ES-I3 (cell line): ENCODE measurements around the gene GBE1.

Experiments used
- H3K36me3 ChIP-seq: 2 replicates; pipeline ENCODE4 v1.6.1; 2013; ENCODE audit warnings: mild to moderate bottlenecking, low read length, control low read depth, moderate library complexity; ENCODE audit not compliant: insufficient read depth
- H3K4me1 ChIP-seq: 2 replicates; pipeline ENCODE4 v1.6.1; 2013; ENCODE audit warnings: mild to moderate bottlenecking, control low read depth, low read length; ENCODE audit not compliant: insufficient read depth
- H3K9ac ChIP-seq: 2 replicates; pipeline ENCODE4 v1.6.1; 2013; ENCODE audit warnings: low read depth, mild to moderate bottlenecking, low read length, moderate library complexity
- H3K9me3 ChIP-seq: 2 replicates; pipeline ENCODE4 v1.6.1; 2013; ENCODE audit warnings: mild to moderate bottlenecking, low read length, moderate library complexity; ENCODE audit not compliant: control insufficient read depth, insufficient read depth

Gene GBE1

GRCh38 chr3:81585937-81586336, 175.5 kb downstream of the GBE1 start:
- Histone ChIP-seq H3K9me3 (no peaks in the 10 kb centered on the region), H3K4me1 (no peaks in the 10 kb centered on the region), H3K36me3 (no peaks in the 10 kb centered on the region), H3K9ac (no peak overlapping the region)

- H3K36me3 ChIP-seq = no peaks in the 10 kb centered on the region
- H3K9me3 ChIP-seq = no peaks in the 10 kb centered on the region
- H3K4me1 ChIP-seq = 0 out of 2 replicates have a peak, but pooled peaks cover 4% of the 10 kb centered on the region
- H3K9ac ChIP-seq = no peak overlapping the region
Observed at GRCh38 chr3:81585056-81585455, 176.4 kb downstream of the GBE1 start.

DNA sequence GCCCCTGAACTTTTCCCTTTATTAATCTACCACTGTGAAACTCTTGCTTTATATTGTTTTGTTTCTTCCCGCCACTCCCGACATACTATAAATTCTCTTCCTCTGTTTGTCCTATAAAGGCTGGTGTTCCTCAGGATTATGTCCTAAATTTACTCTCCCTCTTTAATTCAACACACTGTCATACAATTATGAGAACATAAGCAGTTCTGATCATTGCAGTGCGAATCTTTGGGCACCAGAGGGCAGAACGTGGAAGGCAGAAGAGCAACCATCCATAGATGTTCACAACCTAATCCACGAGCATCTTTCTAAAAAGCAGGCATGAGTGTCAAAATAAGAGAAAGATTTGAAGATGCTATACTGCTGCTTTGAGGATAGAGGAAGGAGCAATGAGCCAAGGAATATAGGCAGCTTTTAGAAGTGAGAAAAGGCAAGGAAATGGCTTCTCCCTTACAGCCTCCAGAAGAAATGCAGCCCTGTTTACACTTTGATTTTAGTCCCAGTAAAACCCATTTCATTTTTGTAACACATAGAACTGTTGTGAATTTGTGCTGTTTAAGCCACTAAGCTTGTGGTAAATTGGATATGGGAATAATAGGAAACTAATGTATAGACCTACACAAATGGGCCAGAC, 179.4 kb downstream of the GBE1 start:
- Histone ChIP-seq H3K9ac (no peak overlapping the region), H3K9me3 (no peaks in the 10 kb centered on the region), H3K4me1 (peaks cover 8% of the 10 kb centered on the region; the same call in 1 of the 2 replicates), H3K36me3 (no peaks in the 10 kb centered on the region)

DNA sequence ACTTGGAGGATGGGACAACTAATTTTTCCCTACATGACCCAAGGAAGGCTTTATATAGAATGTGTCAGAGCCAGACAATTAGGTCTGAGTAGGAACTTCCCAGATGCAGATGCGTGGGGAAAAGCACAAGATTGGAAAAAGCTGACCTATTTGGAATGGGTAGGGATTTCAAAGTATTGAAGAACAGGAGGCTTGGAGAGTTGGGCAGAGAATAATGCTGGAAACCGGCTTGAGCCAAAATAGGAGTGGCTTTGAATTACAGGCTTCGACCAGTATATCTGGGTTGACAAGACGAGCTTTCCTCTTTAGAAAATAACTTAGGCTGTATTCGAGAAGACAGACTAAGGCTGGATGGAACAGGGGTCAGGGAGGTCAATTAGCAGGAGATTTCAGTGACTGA, 181.1 kb downstream of the GBE1 start:
- H3K4me1 ChIP-seq = peaks cover 8% of the 10 kb centered on the region; the same call in 1 of the 2 replicates
- H3K9ac ChIP-seq = no peak overlapping the region
- H3K36me3 ChIP-seq = no peaks in the 10 kb centered on the region
- no peaks in the 10 kb centered on the region for H3K9me3 ChIP-seq

DNA sequence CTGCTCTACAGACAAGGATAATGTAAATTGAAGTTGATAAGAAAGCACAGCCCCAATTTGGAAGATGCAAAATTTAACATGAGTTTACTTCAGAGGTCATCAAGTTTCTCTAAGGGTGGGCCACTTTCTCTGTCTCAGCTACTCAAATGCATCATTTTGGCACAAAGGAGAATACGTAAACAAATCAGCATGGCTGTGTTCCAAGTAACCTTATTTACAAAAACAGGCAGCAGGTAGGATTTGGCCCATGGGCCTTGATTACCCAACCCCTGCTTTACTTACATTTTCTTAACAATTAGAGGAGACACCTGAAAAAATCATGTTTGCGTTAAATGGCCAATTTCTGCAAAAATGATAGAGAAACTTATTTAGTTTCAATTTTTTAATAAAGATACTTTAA, 181.7 kb downstream of the GBE1 start:
- Histone ChIP-seq H3K9ac (no peak overlapping the region), H3K36me3 (no peaks in the 10 kb centered on the region), H3K9me3 (no peaks in the 10 kb centered on the region), H3K4me1 (peaks cover 8% of the 10 kb centered on the region; the same call in 1 of the 2 replicates)

DNA sequence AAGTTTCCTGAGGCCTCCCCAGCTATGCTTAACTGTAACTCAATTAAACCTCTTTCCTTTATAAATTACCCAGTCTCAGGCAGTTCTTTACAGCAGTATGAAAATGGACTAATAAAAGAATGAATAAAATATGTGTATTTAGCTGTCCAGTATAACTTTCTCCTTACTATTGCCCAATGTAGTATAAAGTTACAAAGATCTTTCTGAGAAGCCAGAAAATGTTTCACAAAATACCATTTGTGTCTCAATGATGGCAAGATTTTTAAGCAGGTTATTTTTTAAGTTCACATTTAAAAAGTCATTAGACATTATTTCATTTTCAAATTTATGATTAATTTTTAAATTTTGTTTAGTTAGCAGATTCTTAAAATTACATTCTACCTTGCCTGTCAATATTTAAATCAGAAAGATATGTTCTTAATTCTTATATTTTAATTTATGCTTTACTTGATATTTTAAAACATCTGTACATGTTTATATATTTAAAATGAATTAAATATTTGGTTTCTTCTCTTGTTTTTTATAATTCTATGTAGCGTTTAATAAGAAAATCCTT, 189.2 kb downstream of the GBE1 start:
- Histone ChIP-seq H3K9ac (no peak overlapping the region), H3K4me1 (no peaks in the 10 kb centered on the region), H3K9me3 (no peaks in the 10 kb centered on the region), H3K36me3 (no peaks in the 10 kb centered on the region)

DNA sequence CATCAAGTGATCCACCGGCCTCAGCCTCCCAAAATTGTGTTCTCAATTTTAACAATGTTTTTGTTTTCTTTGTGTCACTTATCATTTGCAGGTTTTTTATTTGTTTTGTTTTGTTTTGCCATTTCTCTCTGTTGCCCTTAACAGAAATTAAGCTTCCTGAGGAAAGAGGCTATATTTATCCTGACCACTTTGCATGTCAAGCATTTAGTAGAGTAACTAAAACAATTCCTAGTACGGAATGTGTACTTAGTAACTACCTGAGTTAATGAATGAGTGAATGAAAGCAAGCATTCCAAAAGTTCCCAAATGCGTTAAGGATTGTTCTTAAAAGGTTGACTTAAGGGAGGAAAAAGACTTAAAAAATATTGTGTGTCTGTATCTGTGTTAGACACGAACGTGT, 193.1 kb downstream of the GBE1 start:
- Histone ChIP-seq H3K9me3 (no peaks in the 10 kb centered on the region), H3K36me3 (no peaks in the 10 kb centered on the region), H3K4me1 (no peaks in the 10 kb centered on the region), H3K9ac (no peak overlapping the region)

DNA sequence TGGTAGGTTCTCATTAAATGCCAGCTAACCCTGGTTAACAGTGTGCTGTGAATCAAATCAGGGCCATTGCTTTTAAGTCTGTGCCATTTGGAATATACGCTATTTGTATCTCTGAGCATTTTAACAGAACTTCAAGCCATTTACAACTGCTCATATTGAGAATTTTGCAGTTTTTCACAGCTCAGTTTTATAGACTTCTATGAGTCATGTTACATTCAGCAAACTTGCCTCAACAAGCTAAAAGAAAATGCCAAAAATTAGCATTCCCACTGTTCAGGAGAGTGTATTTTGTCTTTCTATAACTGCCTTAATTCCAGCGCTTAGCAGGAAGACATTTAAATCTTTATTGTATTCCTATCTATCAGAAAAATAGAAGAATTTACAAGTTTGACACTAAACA, 196.4 kb downstream of the GBE1 start:
- Histone ChIP-seq H3K9me3 (no peaks in the 10 kb centered on the region), H3K36me3 (no peaks in the 10 kb centered on the region), H3K9ac (no peak overlapping the region), H3K4me1 (no peaks in the 10 kb centered on the region)

- Histone ChIP-seq H3K4me1 (peaks cover 10% of the 10 kb centered on the region; the same call in 1 of the 2 replicates), H3K9me3 (no peaks in the 10 kb centered on the region), H3K36me3 (no peaks in the 10 kb centered on the region), H3K9ac (no peak overlapping the region)
Observed at GRCh38 chr3:81558106-81558505, 203.3 kb downstream of the GBE1 start.

- H3K9me3 ChIP-seq = no peaks in the 10 kb centered on the region
- no peak overlapping the region for H3K9ac ChIP-seq
- no peaks in the 10 kb centered on the region for H3K36me3 ChIP-seq
- H3K4me1 ChIP-seq = peaks cover 10% of the 10 kb centered on the region; the same call in 1 of the 2 replicates
Observed at GRCh38 chr3:81554801-81555200, 206.6 kb downstream of the GBE1 start.

DNA sequence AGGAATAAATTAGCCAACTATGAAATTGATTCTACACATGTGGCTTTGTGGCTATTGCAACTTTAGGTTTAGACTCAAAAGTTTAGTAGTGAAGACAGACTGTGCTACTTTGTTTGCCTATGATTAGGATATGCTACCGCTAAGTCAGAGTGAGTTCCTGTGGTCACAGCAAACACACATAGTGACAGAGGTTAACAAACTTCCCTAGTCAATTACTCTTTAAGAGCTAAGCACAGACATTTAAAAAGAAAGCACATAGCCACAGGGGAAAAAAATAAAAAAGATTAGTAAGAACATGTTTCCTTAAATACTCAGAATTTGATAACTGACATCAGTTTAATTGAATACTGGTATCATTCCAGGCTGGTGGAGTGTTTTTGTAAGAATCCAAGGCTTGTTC, 207.1 kb downstream of the GBE1 start:
- H3K9me3 ChIP-seq = 0 out of 2 replicates have a peak, but pooled peaks cover under 1% of the 10 kb centered on the region
- no peaks in the 10 kb centered on the region for H3K36me3 ChIP-seq
- peaks cover 10% of the 10 kb centered on the region; the same call in 1 of the 2 replicates for H3K4me1 ChIP-seq
- no peak overlapping the region for H3K9ac ChIP-seq

DNA sequence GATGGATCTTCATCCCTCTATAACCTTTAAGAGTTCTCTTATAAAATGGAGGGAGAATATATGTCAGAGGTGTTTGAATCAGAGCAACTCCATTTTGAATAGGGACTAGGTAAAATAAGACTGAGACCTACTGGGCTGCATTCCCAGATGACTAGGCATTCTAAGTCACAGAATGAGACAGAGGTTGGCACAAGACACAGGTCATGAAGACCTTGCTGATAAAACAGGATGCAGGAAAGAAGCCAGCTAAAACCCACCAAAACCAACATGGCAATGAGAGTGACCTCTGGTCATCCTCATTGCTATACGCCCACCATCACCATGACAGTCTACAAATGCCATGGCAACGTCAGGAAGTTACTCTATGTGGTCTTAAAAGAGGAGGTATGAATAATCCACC, 211.0 kb downstream of the GBE1 start:
- H3K9me3 ChIP-seq = 0 out of 2 replicates have a peak, but pooled peaks cover 10% of the 10 kb centered on the region

GRCh38 chr3:81549831-81550230, 211.6 kb downstream of the GBE1 start:
- no peak overlapping the region for H3K9ac ChIP-seq
- H3K9me3 ChIP-seq = 0 out of 2 replicates have a peak, but pooled peaks cover 10% of the 10 kb centered on the region
- H3K4me1 ChIP-seq = peaks cover 8% of the 10 kb centered on the region; the same call in 1 of the 2 replicates
- no peaks in the 10 kb centered on the region for H3K36me3 ChIP-seq

More for the DNA sequence above, 211.0 kb downstream of the GBE1 start:
- Histone ChIP-seq H3K9ac (no peak overlapping the region), H3K4me1 (peaks cover 10% of the 10 kb centered on the region; the same call in 1 of the 2 replicates), H3K36me3 (no peaks in the 10 kb centered on the region)

DNA sequence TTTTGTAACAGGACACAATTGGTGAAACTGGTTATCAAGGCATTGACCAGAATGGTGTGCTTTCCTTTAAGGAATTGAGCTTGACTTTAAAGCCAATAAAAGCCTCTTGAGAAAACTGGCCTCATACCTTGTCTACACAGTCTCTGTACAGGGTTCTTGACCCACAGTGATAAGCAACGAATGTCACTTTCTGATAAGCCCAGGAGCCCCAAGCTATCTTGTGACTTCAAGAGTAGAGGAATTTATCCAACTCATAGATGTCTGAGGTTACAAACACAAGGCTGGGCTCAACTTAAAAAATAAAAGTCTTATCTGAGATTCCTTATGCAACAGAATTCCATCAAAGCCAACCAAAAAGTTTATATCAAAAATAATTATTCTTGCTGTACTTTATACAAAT, 212.1 kb downstream of the GBE1 start:
- Histone ChIP-seq H3K9me3 (0 out of 2 replicates have a peak, but pooled peaks cover 10% of the 10 kb centered on the region), H3K4me1 (peaks cover 3% of the 10 kb centered on the region; the same call in 1 of the 2 replicates), H3K9ac (no peak overlapping the region), H3K36me3 (no peaks in the 10 kb centered on the region)

DNA sequence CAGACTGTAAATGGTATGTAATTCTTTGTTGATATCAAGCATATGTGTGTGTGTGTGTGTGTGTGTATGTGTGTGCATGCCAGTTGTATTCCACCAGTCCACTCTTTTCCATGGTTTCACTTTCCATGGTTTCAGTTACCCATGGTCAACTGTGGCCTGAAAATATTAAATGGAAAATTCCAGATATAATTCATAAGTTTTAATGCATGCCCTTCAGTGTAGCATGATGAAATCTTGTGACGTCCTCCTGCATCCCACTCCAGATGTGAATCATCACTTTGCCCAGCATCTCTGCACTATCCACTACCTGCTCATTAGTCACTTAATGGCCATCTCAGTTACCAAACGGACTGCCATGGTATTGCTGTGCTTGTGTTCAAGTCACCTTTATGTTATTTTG, 215.9 kb downstream of the GBE1 start:
- Histone ChIP-seq H3K9me3 (0 out of 2 replicates have a peak, but pooled peaks cover 10% of the 10 kb centered on the region), H3K36me3 (no peaks in the 10 kb centered on the region), H3K9ac (no peak overlapping the region), H3K4me1 (no peaks in the 10 kb centered on the region)
